Measurements from ENCODE around the gene KLF12. TPM values are rescaled to one million over a fixed set of nuclear protein-coding genes. Genes with fewer than 3 reads are reported as not detected.

Gene KLF12
- total RNA-seq, 2 experiments from 2014 or later: 43.9 to 50.5 TPM

DNA sequence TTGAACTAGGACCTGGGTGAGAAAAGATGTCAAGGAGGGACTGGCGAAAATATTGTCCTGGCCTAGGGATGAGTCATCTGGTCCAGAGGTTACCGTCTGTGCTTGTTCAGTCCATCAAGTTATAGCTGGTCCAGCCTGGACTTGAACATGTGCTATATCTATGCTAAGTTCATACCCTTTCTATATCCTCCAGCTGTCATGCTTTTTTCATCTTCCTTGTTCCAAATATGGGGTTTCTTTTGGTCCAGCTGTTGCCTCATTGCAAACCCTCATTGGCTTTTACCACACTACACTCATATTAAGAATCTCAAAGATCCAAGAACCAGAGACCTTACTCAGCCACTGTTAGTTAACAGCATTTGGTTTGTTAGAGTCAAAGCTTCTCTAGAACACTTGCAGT is 19.1 kb upstream of the KLF12 start:
- Mint-ChIP-seq H3K4me3 (no peak overlapping the region), H3K9me3 (no peaks in the 10 kb centered on the region), H3K36me3 (no peaks in the 10 kb centered on the region), H3K4me1 (no peaks in the 10 kb centered on the region), H3K27me3 (no peaks in the 10 kb centered on the region), H3K27ac (no peak overlapping the region)
- no peak for DNase-seq
- ATAC-seq (ENCODE audit: low read depth): no peak
- POLR2A ChIA-PET: interaction anchor here (0.5 kb wide), 1 partner anchor 378 kb away, joined by 5 read pairs; no protein-coding TSS in a partner anchor

DNA sequence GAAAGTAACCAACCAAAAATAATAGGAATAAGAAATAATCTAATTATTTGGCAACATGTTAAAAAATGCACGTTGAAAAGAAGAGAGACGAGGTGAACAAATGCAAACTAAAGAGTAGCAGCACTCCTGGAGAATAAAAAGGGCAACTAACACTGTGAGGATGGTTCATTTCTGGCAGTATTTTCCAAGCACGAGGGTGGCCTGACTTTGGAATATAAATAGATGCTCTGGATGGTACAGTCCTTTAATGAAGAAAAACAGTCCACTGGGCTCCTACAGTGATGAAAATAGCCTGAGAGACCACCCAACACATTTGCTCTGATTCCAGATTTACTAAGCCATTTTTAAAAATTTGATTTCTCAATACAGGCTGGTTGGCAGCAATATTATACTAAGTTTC is 17.7 kb upstream of the KLF12 start:
- POLR2A ChIA-PET: no interaction called here
- Mint-ChIP-seq H3K9me3 (no peaks in the 10 kb centered on the region), H3K4me3 (no peak overlapping the region), H3K4me1 (no peaks in the 10 kb centered on the region), H3K27me3 (no peaks in the 10 kb centered on the region), H3K36me3 (no peaks in the 10 kb centered on the region), H3K27ac (no peak overlapping the region)
- DNase-seq (no peak), ATAC-seq (ENCODE audit: low read depth) (no peak)

DNA sequence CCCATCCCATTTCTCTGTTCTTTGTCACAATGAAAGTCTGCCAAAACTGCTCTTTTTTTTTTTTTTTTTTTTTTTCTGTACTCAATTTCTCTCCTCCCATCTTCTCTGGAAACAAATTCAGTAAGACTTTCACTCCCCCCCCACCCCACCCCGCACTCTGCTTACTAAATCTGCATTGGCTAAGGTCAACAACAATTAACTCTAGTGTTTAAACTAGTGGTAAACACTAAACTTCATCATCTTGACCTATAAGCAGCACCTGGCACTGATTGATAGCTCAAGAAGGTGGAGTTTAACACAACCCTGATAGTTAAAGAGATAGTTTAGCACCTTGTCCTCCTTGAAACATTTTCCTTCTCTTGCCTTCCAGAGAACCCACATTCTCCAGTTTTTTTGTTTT is 14.1 kb upstream of the KLF12 start:
- no peaks in the 10 kb centered on the region for H3K27me3 Mint-ChIP-seq
- H3K9me3 Mint-ChIP-seq: no peaks in the 10 kb centered on the region
- no peak overlapping the region for H3K4me3 Mint-ChIP-seq
- H3K36me3 Mint-ChIP-seq: no peaks in the 10 kb centered on the region
- no peaks in the 10 kb centered on the region for H3K4me1 Mint-ChIP-seq
- POLR2A ChIA-PET: no interaction called here
- no peak for DNase-seq
- no peak overlapping the region for H3K27ac Mint-ChIP-seq
- no peak for ATAC-seq (ENCODE audit: low read depth)

DNA sequence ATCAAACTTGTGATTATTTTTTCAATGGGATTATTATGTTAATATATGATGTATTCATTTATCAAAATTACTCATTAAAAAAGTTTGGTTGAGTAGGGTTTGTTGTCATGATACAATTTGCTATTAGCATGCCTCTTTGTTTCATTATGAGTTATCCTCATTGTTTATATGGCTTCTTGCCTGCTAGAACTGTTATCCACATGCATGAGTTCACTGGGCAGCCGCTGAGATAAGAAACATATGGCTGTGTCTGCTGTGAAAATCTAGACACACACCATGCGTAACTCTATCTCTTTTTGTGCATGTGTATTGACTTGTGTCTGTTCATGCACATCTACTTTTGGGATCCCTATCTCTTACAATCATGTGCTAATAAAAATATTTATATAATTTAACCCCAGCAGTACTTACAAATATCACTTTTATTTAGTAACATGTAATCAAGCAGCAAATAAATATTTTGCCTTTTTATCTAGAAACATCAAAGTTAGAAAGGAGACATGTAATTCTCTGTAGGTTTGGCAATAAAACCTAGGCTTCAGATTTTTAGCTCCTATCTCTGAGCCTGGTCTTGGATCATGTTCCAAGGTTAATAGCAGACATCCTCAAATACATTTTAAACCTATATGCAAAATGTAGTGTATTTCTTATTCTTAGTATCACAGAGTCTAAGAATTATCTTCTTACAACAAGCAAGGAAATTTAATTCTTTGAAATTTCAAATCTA is 11.2 kb upstream of the KLF12 start:
- Mint-ChIP-seq H3K4me3 (no peak overlapping the region), H3K27ac (no peak overlapping the region), H3K27me3 (no peaks in the 10 kb centered on the region), H3K36me3 (no peaks in the 10 kb centered on the region), H3K9me3 (no peaks in the 10 kb centered on the region), H3K4me1 (no peaks in the 10 kb centered on the region)
- POLR2A ChIA-PET: no interaction called here
- DNase-seq: no peak
- no peak for ATAC-seq (ENCODE audit: low read depth)

DNA sequence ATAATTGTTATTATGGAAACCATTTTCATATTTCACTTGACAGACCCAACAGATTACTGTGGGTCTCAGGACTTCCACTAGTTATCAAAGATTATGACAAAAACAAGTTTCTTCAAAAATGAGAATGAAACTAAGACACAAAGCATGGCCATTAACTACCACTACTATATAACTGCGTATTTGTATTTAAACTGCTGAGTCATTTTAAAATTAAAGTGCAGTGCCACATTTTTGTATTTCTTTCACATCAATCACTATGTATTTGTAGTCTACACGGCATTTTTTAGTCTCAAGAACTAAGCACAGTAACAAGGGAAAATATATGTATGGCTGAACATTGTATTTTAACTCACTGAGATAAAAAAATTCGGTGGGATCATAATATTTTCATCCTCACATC is 10.1 kb upstream of the KLF12 start:
- ATAC-seq (ENCODE audit: low read depth) (no peak), DNase-seq (no peak)
- H3K36me3 Mint-ChIP-seq: no peaks in the 10 kb centered on the region
- H3K4me1 Mint-ChIP-seq: no peaks in the 10 kb centered on the region
- no peaks in the 10 kb centered on the region for H3K9me3 Mint-ChIP-seq
- POLR2A ChIA-PET: no interaction called here
- no peak overlapping the region for H3K27ac Mint-ChIP-seq
- H3K27me3 Mint-ChIP-seq: no peaks in the 10 kb centered on the region
- H3K4me3 Mint-ChIP-seq: no peak overlapping the region

DNA sequence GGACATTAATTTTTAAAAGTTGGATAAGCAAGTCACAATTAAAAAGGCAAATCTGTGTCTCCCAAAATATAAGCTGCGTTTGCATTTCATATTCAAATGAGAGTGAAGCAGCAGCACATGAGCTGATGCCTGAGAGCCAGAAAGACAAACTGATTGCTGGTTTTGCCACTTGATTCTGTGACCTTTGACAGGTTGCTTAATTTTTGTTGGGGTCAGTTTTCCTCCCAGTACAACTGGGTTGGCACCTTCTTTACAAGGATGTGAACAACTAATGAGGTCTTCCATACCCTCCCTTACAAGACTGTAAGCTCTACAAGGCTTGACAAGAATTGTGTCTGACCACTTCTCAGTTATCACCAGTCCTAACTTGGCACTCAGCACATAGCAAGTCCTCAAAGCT is 8.1 kb upstream of the KLF12 start:
- Mint-ChIP-seq H3K27me3 (no peaks in the 10 kb centered on the region), H3K9me3 (no peaks in the 10 kb centered on the region), H3K4me3 (no peak overlapping the region), H3K4me1 (peaks cover 1% of the 10 kb centered on the region), H3K27ac (no peak overlapping the region), H3K36me3 (no peaks in the 10 kb centered on the region)
- DNase-seq: no peak
- ATAC-seq (ENCODE audit: low read depth): no peak
- POLR2A ChIA-PET: no interaction called here

DNA sequence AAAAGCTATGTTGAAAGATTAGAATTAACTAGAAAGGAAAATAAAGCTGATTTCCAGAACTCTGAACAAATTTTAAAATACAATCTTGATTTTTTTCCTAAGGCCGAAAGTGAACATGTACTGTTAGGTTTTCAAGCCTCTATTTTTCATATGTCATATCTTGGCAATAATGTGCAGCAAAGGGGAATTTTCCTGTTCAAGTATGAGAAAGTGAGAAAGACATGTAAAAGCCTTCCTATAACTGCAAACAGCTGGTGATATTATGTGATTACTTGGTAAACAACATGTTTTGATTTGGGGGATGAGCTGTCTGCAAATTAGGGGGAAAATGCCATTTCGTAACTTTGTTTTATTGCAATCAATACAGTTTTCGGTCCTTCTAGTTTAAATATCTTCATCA is 4.0 kb upstream of the KLF12 start:
- DNase-seq: no peak
- H3K27ac Mint-ChIP-seq: no peak overlapping the region
- H3K4me1 Mint-ChIP-seq: peaks cover 2% of the 10 kb centered on the region
- no peak for ATAC-seq (ENCODE audit: low read depth)
- no peaks in the 10 kb centered on the region for H3K27me3 Mint-ChIP-seq
- peaks cover 1% of the 10 kb centered on the region for H3K36me3 Mint-ChIP-seq
- H3K9me3 Mint-ChIP-seq: no peaks in the 10 kb centered on the region
- POLR2A ChIA-PET: interaction anchor here (1.1 to 1.4 kb wide), 2 partner anchors 148 to 150 kb away, joined by 3 to 4 read pairs; no protein-coding TSS in a partner anchor
- H3K4me3 Mint-ChIP-seq: no peak overlapping the region

DNA sequence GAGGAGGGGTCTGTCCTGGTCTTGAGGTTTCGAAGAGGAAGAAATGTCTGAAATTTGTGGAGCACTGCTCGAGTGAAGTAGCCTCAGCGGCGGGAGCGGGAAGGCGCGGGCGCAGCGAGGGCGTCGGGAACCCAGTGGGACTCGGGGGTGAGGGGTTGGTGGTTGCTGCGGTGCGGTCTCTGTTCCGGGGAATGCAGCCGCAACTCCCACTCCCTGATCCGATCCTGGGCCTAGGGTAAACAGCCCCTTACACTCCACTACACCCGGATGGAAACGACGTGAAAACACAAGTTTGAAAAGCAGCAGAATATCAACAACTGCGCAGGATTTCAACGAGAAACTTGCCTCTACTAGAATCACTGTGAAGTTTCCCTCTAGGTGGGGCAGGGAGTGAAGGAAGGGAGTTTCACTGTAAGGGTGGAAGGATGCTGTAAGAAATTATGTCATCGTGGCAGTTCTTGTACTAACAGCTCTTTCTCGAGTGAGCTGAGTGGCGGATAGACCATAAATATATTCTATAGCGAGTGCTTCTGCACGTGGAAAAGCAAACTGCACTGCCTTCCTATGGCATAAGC is 2.0 kb upstream of the KLF12 start:
- no peaks in the 10 kb centered on the region for H3K9me3 Mint-ChIP-seq
- H3K36me3 Mint-ChIP-seq: peaks cover 1% of the 10 kb centered on the region
- H3K27ac Mint-ChIP-seq: no peak overlapping the region
- no peak for ATAC-seq (ENCODE audit: low read depth)
- DNase-seq: no peak
- no peak overlapping the region for H3K4me3 Mint-ChIP-seq
- H3K4me1 Mint-ChIP-seq: peaks cover 12% of the 10 kb centered on the region
- no peaks in the 10 kb centered on the region for H3K27me3 Mint-ChIP-seq
- POLR2A ChIA-PET: interaction anchor here (0.6 to 5.7 kb wide), 15 partner anchors 11 to 371 kb away, joined by 3 to 93 read pairs (median 5); no protein-coding TSS in a partner anchor

DNA sequence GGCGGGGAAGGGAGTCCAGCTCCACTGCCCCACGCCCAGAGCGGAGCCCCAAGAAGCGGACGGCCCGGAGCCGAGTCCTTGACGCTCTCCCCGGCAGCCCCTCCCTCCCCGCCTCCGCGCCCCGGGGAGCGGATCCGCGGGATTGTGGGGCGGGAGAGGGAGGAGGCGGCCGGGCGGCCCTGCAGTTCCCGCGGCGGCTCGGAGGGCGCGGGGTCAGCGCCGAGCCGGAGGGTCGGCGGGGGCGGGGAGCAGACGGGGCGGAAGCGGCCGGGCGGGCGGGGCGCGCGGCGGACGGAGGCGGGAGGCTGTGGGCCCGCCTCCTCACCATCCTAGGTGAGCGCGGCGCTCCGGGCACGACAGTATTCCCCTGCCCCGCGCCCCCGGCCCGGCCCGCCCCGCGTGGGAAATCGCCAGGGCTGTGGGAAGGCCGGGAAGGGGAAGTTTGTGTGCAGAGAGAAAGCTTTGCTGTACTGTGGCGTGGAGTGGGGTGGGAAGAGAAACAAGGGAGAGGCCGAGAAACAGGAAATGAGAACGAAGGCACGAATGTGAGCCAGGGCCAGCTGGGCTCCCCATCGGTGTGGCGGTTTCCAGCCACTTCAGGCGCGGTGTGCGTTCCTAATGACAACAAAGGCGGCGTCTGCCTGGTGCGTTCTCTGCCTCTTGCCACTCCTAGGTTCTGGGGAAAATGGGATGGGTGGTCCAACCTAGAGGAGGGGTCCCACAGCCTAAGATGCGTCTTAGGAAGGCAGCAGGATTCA is 1.3 kb upstream of the KLF12 start:
- H3K4me3 Mint-ChIP-seq: no peak overlapping the region
- H3K36me3 Mint-ChIP-seq: peaks cover 1% of the 10 kb centered on the region
- peak; percentile 16 for ATAC-seq (ENCODE audit: low read depth)
- H3K4me1 Mint-ChIP-seq: peaks cover 19% of the 10 kb centered on the region
- H3K27me3 Mint-ChIP-seq: no peaks in the 10 kb centered on the region
- DNase-seq: peak; percentile 85
- H3K9me3 Mint-ChIP-seq: no peaks in the 10 kb centered on the region
- H3K27ac Mint-ChIP-seq: peak overlapping the region; percentile 82
- POLR2A ChIA-PET: interaction anchor here (0.6 to 5.7 kb wide), 15 partner anchors 11 to 370 kb away, joined by 3 to 93 read pairs (median 5); no protein-coding TSS in a partner anchor

DNA sequence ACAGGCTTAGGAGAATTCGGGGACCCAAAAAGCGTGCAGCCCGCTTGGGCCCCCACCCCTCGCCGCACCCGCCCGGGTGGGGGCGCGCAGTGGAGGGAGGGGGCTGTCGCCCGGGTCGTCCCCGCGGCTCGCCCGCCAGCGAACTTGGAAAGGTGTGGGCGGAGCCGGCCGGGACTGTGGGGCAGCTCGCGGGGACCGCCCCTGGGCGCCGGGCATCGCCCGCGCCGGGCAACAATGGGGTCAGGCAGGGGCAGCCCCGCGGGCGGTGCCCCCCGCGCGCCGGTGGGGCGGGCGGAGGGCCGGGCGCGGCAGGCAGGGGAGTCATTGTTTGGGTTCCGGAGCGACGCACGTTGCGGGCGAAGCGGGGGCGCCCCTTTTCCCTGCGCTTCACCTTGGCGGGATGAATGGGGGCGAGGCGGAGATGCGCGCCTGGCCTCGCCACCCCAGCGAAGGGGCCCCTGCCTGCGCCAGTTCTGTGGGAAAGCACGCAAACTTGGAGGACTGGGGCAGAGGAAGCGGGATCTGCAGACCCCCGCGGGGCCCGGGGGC is 647 bp upstream of the KLF12 start:
- peak overlapping the region; percentile 82 for H3K27ac Mint-ChIP-seq
- POLR2A ChIA-PET: interaction anchor here (0.6 to 5.7 kb wide), 16 partner anchors 56 to 369 kb away, joined by 3 to 93 read pairs (median 5); no protein-coding TSS in a partner anchor
- peaks cover 24% of the 10 kb centered on the region for H3K4me1 Mint-ChIP-seq
- no peak overlapping the region for H3K4me3 Mint-ChIP-seq
- DNase-seq: peak; percentile 84
- no peaks in the 10 kb centered on the region for H3K27me3 Mint-ChIP-seq
- H3K36me3 Mint-ChIP-seq: peaks cover 1% of the 10 kb centered on the region
- peak; percentile 14 for ATAC-seq (ENCODE audit: low read depth)
- no peaks in the 10 kb centered on the region for H3K9me3 Mint-ChIP-seq

DNA sequence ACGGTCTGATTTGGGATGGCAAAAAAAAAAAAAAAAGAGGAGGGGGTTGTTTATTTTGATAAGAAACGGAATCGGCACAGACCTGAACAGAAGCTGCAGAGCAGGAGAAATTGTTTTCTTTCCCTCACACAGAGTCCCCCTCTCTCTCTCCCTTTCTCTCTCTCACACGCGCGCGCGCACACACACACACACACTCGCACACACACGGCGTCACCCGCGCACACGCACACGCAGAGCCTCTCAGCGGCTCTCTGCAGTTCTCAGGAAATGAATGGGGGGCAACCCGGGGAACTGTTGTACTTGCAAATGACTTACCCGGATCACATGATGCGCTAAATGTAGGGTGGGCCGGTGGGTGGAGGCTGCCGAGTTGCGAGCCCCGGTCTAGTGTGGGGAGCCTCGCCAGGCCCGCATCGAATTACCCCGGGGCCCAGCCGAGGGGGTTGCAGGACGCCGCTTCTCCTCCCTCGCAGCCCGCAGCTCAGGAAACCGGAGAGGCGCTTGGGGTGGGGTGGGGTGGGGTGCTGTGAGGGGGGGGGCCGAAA is 475 bp downstream of the KLF12 start:
- peak; percentile 85 for DNase-seq
- Mint-ChIP-seq H3K4me3 (peak overlapping the region; percentile 98), H3K36me3 (peaks cover 1% of the 10 kb centered on the region), H3K27me3 (no peaks in the 10 kb centered on the region), H3K9me3 (no peaks in the 10 kb centered on the region), H3K27ac (peak overlapping the region; percentile 100), H3K4me1 (peaks cover 30% of the 10 kb centered on the region)
- POLR2A ChIA-PET: interaction anchor here (0.8 to 5.7 kb wide), 14 partner anchors 43 to 368 kb away, joined by 3 to 93 read pairs (median 10); no protein-coding TSS in a partner anchor
- ATAC-seq (ENCODE audit: low read depth): peak; percentile 69

DNA sequence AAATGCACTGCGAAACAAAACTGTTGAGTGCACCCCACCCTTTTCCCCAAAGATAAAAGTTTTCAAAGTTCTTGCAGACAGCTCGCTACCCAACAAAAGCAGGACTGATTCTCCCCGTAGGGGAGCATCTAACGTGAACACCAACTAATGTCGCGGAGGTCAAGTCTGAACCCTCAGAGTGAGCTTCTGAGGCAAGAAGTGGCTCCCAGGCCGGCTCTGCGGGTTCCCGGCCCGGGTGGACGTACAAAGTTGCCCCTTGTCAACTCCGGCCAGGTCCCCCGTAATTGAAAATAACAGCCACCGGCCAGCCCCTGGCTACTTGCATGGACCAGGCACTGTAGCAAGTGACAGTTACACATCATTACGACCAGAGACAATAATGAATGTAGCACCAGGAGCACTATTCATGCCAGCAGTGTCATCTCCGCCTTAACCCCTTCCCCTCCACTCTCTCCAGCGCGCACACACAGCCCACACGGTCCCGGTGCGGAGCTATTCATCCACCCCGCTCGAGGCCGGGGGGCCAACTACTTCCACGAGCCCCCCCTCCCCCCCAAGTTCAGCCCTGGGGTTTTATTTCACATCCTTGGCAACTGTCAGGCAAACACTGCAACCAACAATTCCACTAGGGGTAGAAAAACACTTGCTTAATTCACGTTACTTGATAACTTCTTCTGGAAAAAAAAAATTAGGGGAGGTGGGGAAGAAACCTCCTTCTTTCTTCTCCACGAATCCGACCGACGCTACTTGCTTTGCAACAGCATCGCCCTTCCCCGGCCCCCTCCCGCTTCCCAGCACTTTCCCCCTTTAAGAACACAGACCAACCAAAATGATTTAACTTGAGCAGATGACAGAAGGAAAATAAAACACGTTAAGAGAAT is 1.2 kb downstream of the KLF12 start:
- DNase-seq: peak; percentile 59
- no peak for ATAC-seq (ENCODE audit: low read depth)
- Mint-ChIP-seq H3K4me3 (peak overlapping the region; percentile 98), H3K4me1 (peaks cover 34% of the 10 kb centered on the region), H3K9me3 (no peaks in the 10 kb centered on the region), H3K27ac (peak overlapping the region; percentile 100), H3K27me3 (no peaks in the 10 kb centered on the region), H3K36me3 (peaks cover 4% of the 10 kb centered on the region)
- POLR2A ChIA-PET: interaction anchor here (0.5 to 5.7 kb wide), 13 partner anchors 51 to 367 kb away, joined by 3 to 93 read pairs (median 11); no protein-coding TSS in a partner anchor

Measured in activated naive CD8-positive, alpha-beta T cell treated with anti-CD3 and anti-CD28 coated beads, Interleukin-2, amount 10 ng/mL, durations not matched to agents 7 days and 5 days (primary cell).